Sigmoid colon (tissue), 7 donors: Measurements from ENCODE around the gene CDK14. TPM values are rescaled to one million over a fixed set of nuclear protein-coding genes. Genes with fewer than 3 reads are reported as not detected.

Source experiments
- DNase-seq: peaks from one replicate; pipeline ENCODE4 v3.0.0-alpha.2; 2019
- H3K27ac ChIP-seq, 4 donors: fragments of 200-600 bp; sonication (generic); one replicate each; pipeline ENCODE4 v1.5.1; 2016 to 2019; ENCODE audit warnings: mild to moderate bottlenecking in 1 of 4
- H3K27me3 ChIP-seq, 3 donors: fragments of 200-600 bp; sonication (generic); one replicate each; pipeline ENCODE4 v1.5.1; 2019; ENCODE audit warnings: mild to moderate bottlenecking in 1 of 3
- H3K36me3 ChIP-seq, 4 donors: fragments of 200-600 bp; sonication (generic); one replicate each; pipeline ENCODE4 v1.5.1; 2016 to 2019
- H3K4me1 ChIP-seq, 4 donors: fragments of 200-600 bp; sonication (generic); one replicate each; pipeline ENCODE4 v1.5.1; 2017 to 2019
- H3K4me3 ChIP-seq, 4 donors: fragments of 200-600 bp; sonication (generic); one replicate each; pipeline ENCODE4 v1.5.1; 2017 to 2019; ENCODE audit warnings: mild to moderate bottlenecking in 2 of 4, moderate library complexity in 1 of 4
- H3K9me3 ChIP-seq, 4 donors: fragments of 200-600 bp in 3 of 4; sonication (generic) in 3 of 4; one replicate each; pipeline versions ENCODE4 v1.5.1 to v1.6.1; 2013 to 2019
- CTCF ChIP-seq, 4 experiments: fragments of 450-650 bp in 3 of 4; fragments of 200-600 bp in 1 of 4; IDR thresholded peaks; one replicate each; pipeline ENCODE4 v1.5.1; 2016 to 2019; ENCODE audit warnings: antibody characterized with exemption in 4 of 4, mild to moderate bottlenecking in 3 of 4, moderate library complexity in 2 of 4
- EP300 ChIP-seq, 4 donors: sonication (generic); formaldehyde crosslinking; IDR thresholded peaks; one replicate each; pipeline ENCODE4 v1.6.1; 2017; ENCODE audit warnings: antibody characterized with exemption in 4 of 4
- POLR2A ChIP-seq, 2 donors: fragments of 450-650 bp; IDR thresholded peaks; one replicate each; pipeline ENCODE4 v1.6.1; 2016; ENCODE audit warnings: antibody characterized with exemption in 2 of 2, mild to moderate bottlenecking in 2 of 2, moderate library complexity in 2 of 2
- POLR2AphosphoS5 ChIP-seq, 4 donors: sonication (generic); formaldehyde crosslinking; IDR thresholded peaks; one replicate each; pipeline ENCODE4 v1.6.1; 2017; ENCODE audit warnings: antibody characterized with exemption in 4 of 4
- WGBS, 2 donors: extraction: QIAGEN DNeasy Blood & Tissue Kit; methylation state at CpG; one replicate each; pipeline ENCODE4 v1.1.7; 2013; 5-methylcytosine and 5-hydroxymethylcytosine counted together
- intact Hi-C: fragments of 100-400 bp; cut with DNase I; formaldehyde crosslinking; loops from one replicate; pipeline ENCODE4 v1.15.1; 2023
- polyA plus RNA-seq, 3 donors: library from polyadenylated mRNA; stranded (reverse); fragments of 200-250 nt; gene quantifications; one replicate each; pipeline ENCODE4 v1.2.3, GENCODE V29; 2013
- total RNA-seq, 4 donors: library from RNA; depleted of rRNA; stranded (reverse); fragments of >200 nt; gene quantifications; one replicate each; pipeline ENCODE4 v1.1.0, GENCODE V29; 2016
- donor health status: healthy with polysubstance abuse.
- donor health status: Bipolar disorder and iron deficiency.
- donor health status: healthy.

CDK14 gene
- total and polyA plus RNA-seq, 7 donors, result 0.92 to 19.3 (median 11.1) TPM

- no peak for DNase-seq
- intact Hi-C loops, result no loop called here
- Histone ChIP-seq H3K27ac (no peak overlapping the region), H3K4me1 (no peaks in the 10 kb centered on the region), H3K27me3 (no peaks in the 10 kb centered on the region), H3K36me3 (no peaks in the 10 kb centered on the region), H3K9me3 (no peaks in the 10 kb centered on the region), H3K4me3 (no peak overlapping the region)
- 79 to 83% methylated on average over 6 of the region's 6 CpGs for WGBS, 2 donors
- TF ChIP-seq POLR2A (IDR thresholded peaks at IDR 0.05), result no peak
- TF ChIP-seq CTCF (IDR thresholded peaks at IDR 0.05), result no peak
- no peak for TF ChIP-seq POLR2AphosphoS5 (IDR thresholded peaks at IDR 0.05)
- no peak for TF ChIP-seq EP300 (IDR thresholded peaks at IDR 0.05)
Observed at GRCh38 chr7:91243591-91244301, 647.6 kb downstream of the CDK14 start.

- DNase-seq, result no peak
- Histone ChIP-seq H3K27me3 (no peaks in the 10 kb centered on the region), H3K4me1 (no peaks in the 10 kb centered on the region), H3K9me3 (no peaks in the 10 kb centered on the region), H3K4me3 (no peak overlapping the region), H3K27ac (no peak overlapping the region), H3K36me3 (no peaks in the 10 kb centered on the region)
- intact Hi-C loops, result no loop called here
- no peak for TF ChIP-seq POLR2AphosphoS5 (IDR thresholded peaks at IDR 0.05)
- no peak for TF ChIP-seq CTCF (IDR thresholded peaks at IDR 0.05)
- no peak for TF ChIP-seq POLR2A (IDR thresholded peaks at IDR 0.05)
- TF ChIP-seq EP300 (IDR thresholded peaks at IDR 0.05), result no peak
Observed at GRCh38 chr7:91247500-91247899, 651.4 kb downstream of the CDK14 start.

GRCh38 chr7:91248996-91249395 is 652.9 kb downstream of the CDK14 start:
- Histone ChIP-seq H3K27me3 (no peaks in the 10 kb centered on the region), H3K4me3 (no peak overlapping the region), H3K9me3 (no peaks in the 10 kb centered on the region), H3K27ac (no peak overlapping the region), H3K36me3 (no peaks in the 10 kb centered on the region), H3K4me1 (no peaks in the 10 kb centered on the region)
- WGBS, 2 donors, result 54 to 56% methylated on average over 2 of the region's 2 CpGs
- intact Hi-C loops, result no loop called here
- no peak for TF ChIP-seq CTCF (IDR thresholded peaks at IDR 0.05)
- TF ChIP-seq POLR2A (IDR thresholded peaks at IDR 0.05), result no peak
- no peak for TF ChIP-seq POLR2AphosphoS5 (IDR thresholded peaks at IDR 0.05)
- TF ChIP-seq EP300 (IDR thresholded peaks at IDR 0.05), result no peak
- DNase-seq, result no peak

GRCh38 chr7:91249506-91250233 is 653.5 kb downstream of the CDK14 start:
- Histone ChIP-seq H3K27me3 (no peaks in the 10 kb centered on the region), H3K36me3 (no peaks in the 10 kb centered on the region), H3K4me1 (no peaks in the 10 kb centered on the region), H3K9me3 (no peaks in the 10 kb centered on the region), H3K4me3 (no peak overlapping the region), H3K27ac (no peak overlapping the region)
- no peak for DNase-seq
- 72 to 81% methylated on average over 4 of the region's 4 CpGs for WGBS, 2 donors
- no peak for TF ChIP-seq CTCF (IDR thresholded peaks at IDR 0.05)
- TF ChIP-seq EP300 (IDR thresholded peaks at IDR 0.05), result no peak
- TF ChIP-seq POLR2A (IDR thresholded peaks at IDR 0.05), result no peak
- no peak for TF ChIP-seq POLR2AphosphoS5 (IDR thresholded peaks at IDR 0.05)
- intact Hi-C loops, result no loop called here
